CD8-positive, alpha-beta memory T cell (primary cell): Measurements from ENCODE around the gene SPATA18. TPM values are rescaled to one million over a fixed set of nuclear protein-coding genes. Genes with fewer than 3 reads are reported as not detected.

ENCODE experiments used
- CTCF ChIA-PET: fragments of 350-600 bp; sonication (Branson Sonifier 250); formaldehyde crosslinking; loops from one replicate; lab custom pipeline; 2021; ENCODE audit warnings: antibody characterized with exemption; lab: Charles Lee
- POLR2A ChIA-PET: fragments of 350-600 bp; sonication (Branson Sonifier 250); formaldehyde crosslinking; loops from one replicate; lab custom pipeline; 2021; ENCODE audit warnings: antibody characterized with exemption; lab: Charles Lee
- DNase-seq, 5 donors: peaks; one replicate each; pipeline versions ENCODE4 v3.0.0 to v3.0.0-alpha.2; 2020 to 2022; ENCODE audit warnings: mixed read lengths in 1 of 5
- H3K27ac ChIP-seq: one replicate; pipeline ENCODE4 v1.7.0; 2013; ENCODE audit warnings: low read depth, mild to moderate bottlenecking, low read length, moderate library complexity
- H3K27me3 ChIP-seq: 2 replicates; pipeline ENCODE4 v1.7.0; 2013; ENCODE audit warnings: low read length, mild to moderate bottlenecking; ENCODE audit not compliant: insufficient read depth, poor library complexity, severe bottlenecking
- H3K36me3 ChIP-seq: 2 replicates; pipeline ENCODE4 v1.7.0; 2013; ENCODE audit warnings: mild to moderate bottlenecking, low read length, moderate library complexity; ENCODE audit not compliant: insufficient read depth
- H3K4me1 ChIP-seq: 2 replicates; pipeline ENCODE4 v1.7.0; 2013; ENCODE audit warnings: mild to moderate bottlenecking, low read length, moderate library complexity; ENCODE audit not compliant: insufficient read depth
- H3K4me3 ChIP-seq: 2 replicates; pipeline ENCODE4 v1.7.0; 2013; ENCODE audit warnings: mild to moderate bottlenecking, low read length
- H3K9me3 ChIP-seq: 2 replicates; pipeline ENCODE4 v1.7.0; 2013; ENCODE audit warnings: mild to moderate bottlenecking, low read length
- H3K27ac Mint-ChIP-seq, 8 donors: one replicate each; pipeline ENCODE4 v1.8.0; 2020 to 2021; ENCODE audit warnings: mixed read lengths in 8 of 8, mild to moderate bottlenecking in 6 of 8, inconsistent platforms in 3 of 8, moderate library complexity in 3 of 8
- H3K27me3 Mint-ChIP-seq, 2 donors: one replicate each; pipeline ENCODE4 v1.8.0; 2020 to 2021; ENCODE audit warnings: mixed read lengths in 2 of 2, mild to moderate bottlenecking in 1 of 2, moderate library complexity in 1 of 2
- H3K36me3 Mint-ChIP-seq, 3 donors: one replicate each; pipeline ENCODE4 v1.8.0; 2020 to 2021; ENCODE audit warnings: mixed read lengths in 3 of 3, inconsistent platforms in 1 of 3, mild to moderate bottlenecking in 1 of 3
- H3K4me1 Mint-ChIP-seq, 3 donors: one replicate each; pipeline ENCODE4 v1.8.0; 2020 to 2021; ENCODE audit warnings: mixed read lengths in 3 of 3, inconsistent platforms in 1 of 3, mild to moderate bottlenecking in 1 of 3
- H3K4me3 Mint-ChIP-seq, 7 donors: one replicate each; pipeline ENCODE4 v1.8.0; 2020 to 2021; ENCODE audit warnings: mixed read lengths in 7 of 7, mild to moderate bottlenecking in 6 of 7, moderate library complexity in 4 of 7, inconsistent platforms in 2 of 7
- H3K9me3 Mint-ChIP-seq, 5 donors: one replicate each; pipeline ENCODE4 v1.8.0; 2020 to 2022; ENCODE audit warnings: mixed read lengths in 5 of 5, mild to moderate bottlenecking in 3 of 5, moderate library complexity in 2 of 5, inconsistent platforms in 1 of 5
- polyA plus RNA-seq: library from polyadenylated mRNA; unstranded; fragments of 300-500 nt; fragmentation: Illumina TruSeq; gene quantifications from one replicate; pipeline ENCODE4 v1.2.3, GENCODE V29; 2021
- total RNA-seq, 2 experiments: library from RNA; stranded (reverse); gene quantifications; one replicate each; pipeline ENCODE4 v1.2.3, GENCODE V29; 2021

The SPATA18 gene
- total and polyA plus RNA-seq, 3 experiments from 2014 or later, result 0.31 to 0.35 TPM; not detected in 1

GRCh38 chr4:52102587-52102986 is 51.5 kb downstream of the SPATA18 start:
- POLR2A ChIA-PET, result no interaction called here
- no peak overlapping the region for H3K27ac Mint-ChIP-seq

DNA sequence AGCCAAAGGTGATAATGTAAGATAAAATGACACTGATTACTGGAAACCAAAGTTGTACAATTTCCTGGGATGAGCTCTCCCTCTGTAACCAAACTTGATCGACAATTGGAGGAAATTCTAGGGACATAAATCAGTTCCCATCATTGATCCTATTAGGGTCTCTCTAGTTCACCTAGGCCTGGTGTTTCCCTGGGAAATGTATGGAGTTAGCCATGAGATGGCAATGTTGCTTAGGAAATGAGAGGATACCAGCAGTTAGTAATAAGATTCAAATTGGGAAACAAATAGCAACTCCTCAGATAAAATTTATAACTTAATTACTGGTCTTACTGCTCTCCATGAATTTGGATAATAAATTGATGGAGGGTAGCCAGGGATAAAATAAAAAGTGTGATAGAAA is 52.2 kb downstream of the SPATA18 start:
- Histone ChIP-seq H3K9me3 (no peaks in the 10 kb centered on the region), H3K36me3 (no peaks in the 10 kb centered on the region), H3K27me3 (no peaks in the 10 kb centered on the region), H3K27ac (no peak overlapping the region), H3K4me1 (no peaks in the 10 kb centered on the region), H3K4me3 (no peak overlapping the region)
- POLR2A ChIA-PET, result no interaction called here
- no peaks in the 10 kb centered on the region for H3K36me3 Mint-ChIP-seq
- H3K27me3 Mint-ChIP-seq, result peaks cover 2 to 6% of the 10 kb centered on the region in 2 donors
- CTCF ChIA-PET, result no interaction called here
- H3K4me3 Mint-ChIP-seq, result no peak overlapping the region
- H3K9me3 Mint-ChIP-seq, result no peaks in the 10 kb centered on the region
- no peak for DNase-seq
- no peaks in the 10 kb centered on the region for H3K4me1 Mint-ChIP-seq
- H3K27ac Mint-ChIP-seq, result no peak overlapping the region

More at GRCh38 chr4:52102587-52102986, 51.5 kb downstream of the SPATA18 start:
- Mint-ChIP-seq H3K9me3 (no peaks in the 10 kb centered on the region), H3K27me3 (peaks cover 2 to 5% of the 10 kb centered on the region in 2 donors), H3K4me3 (no peak overlapping the region), H3K4me1 (no peaks in the 10 kb centered on the region), H3K36me3 (no peaks in the 10 kb centered on the region)
- CTCF ChIA-PET, result no interaction called here
- Histone ChIP-seq H3K36me3 (no peaks in the 10 kb centered on the region), H3K4me1 (no peaks in the 10 kb centered on the region), H3K4me3 (no peak overlapping the region), H3K27ac (no peak overlapping the region), H3K9me3 (no peaks in the 10 kb centered on the region), H3K27me3 (no peaks in the 10 kb centered on the region)
- DNase-seq, result no peak

- Mint-ChIP-seq H3K36me3 (no peaks in the 10 kb centered on the region), H3K4me1 (no peaks in the 10 kb centered on the region), H3K27ac (no peak overlapping the region), H3K4me3 (no peak overlapping the region), H3K9me3 (peaks cover 0 to 2% (median 0%) of the 10 kb centered on the region in 5 donors), H3K27me3 (peaks cover 1 to 9% of the 10 kb centered on the region in 2 donors)
- Histone ChIP-seq H3K27ac (no peak overlapping the region), H3K4me1 (no peaks in the 10 kb centered on the region), H3K27me3 (no peaks in the 10 kb centered on the region), H3K36me3 (no peaks in the 10 kb centered on the region), H3K4me3 (no peak overlapping the region), H3K9me3 (no peaks in the 10 kb centered on the region)
- DNase-seq, result no peak
- ChIA-PET CTCF (no interaction called here), POLR2A (no interaction called here)
These were observed 54.2 kb downstream of the SPATA18 start for GRCh38 chr4:52105276-52105675.

- H3K4me3 ChIP-seq, result no peak overlapping the region
- POLR2A ChIA-PET, result no interaction called here
- H3K4me1 ChIP-seq, result no peaks in the 10 kb centered on the region
- no peak for DNase-seq
- Mint-ChIP-seq H3K27ac (no peak overlapping the region), H3K4me1 (no peaks in the 10 kb centered on the region), H3K36me3 (no peaks in the 10 kb centered on the region), H3K4me3 (no peak overlapping the region), H3K27me3 (peaks cover 1 to 9% of the 10 kb centered on the region in 2 donors), H3K9me3 (peaks cover 0 to 2% (median 0%) of the 10 kb centered on the region in 5 donors)
- H3K9me3 ChIP-seq, result no peaks in the 10 kb centered on the region
- H3K36me3 ChIP-seq, result no peaks in the 10 kb centered on the region
- CTCF ChIA-PET, result no interaction called here
- H3K27ac ChIP-seq, result no peak overlapping the region
- H3K27me3 ChIP-seq, result no peaks in the 10 kb centered on the region
These were observed 55.1 kb downstream of the SPATA18 start for GRCh38 chr4:52106191-52106590.

GRCh38 chr4:52106660-52107059 is 55.6 kb downstream of the SPATA18 start:
- H3K36me3 Mint-ChIP-seq, result no peaks in the 10 kb centered on the region
- no peak overlapping the region for H3K27ac Mint-ChIP-seq
- Histone ChIP-seq H3K27me3 (no peaks in the 10 kb centered on the region), H3K36me3 (no peaks in the 10 kb centered on the region), H3K27ac (no peak overlapping the region), H3K4me1 (no peaks in the 10 kb centered on the region), H3K9me3 (no peaks in the 10 kb centered on the region), H3K4me3 (no peak overlapping the region)
- H3K9me3 Mint-ChIP-seq, result peaks cover 0 to 2% (median 0%) of the 10 kb centered on the region in 5 donors
- no peak overlapping the region for H3K4me3 Mint-ChIP-seq
- DNase-seq, result no peak
- POLR2A ChIA-PET, result no interaction called here
- peaks cover 1 to 9% of the 10 kb centered on the region in 2 donors for H3K27me3 Mint-ChIP-seq
- no peaks in the 10 kb centered on the region for H3K4me1 Mint-ChIP-seq
- CTCF ChIA-PET, result no interaction called here

GRCh38 chr4:52107336-52107735 is 56.2 kb downstream of the SPATA18 start:
- Mint-ChIP-seq H3K27ac (no peak overlapping the region), H3K27me3 (peaks cover 1 to 9% of the 10 kb centered on the region in 2 donors), H3K36me3 (no peaks in the 10 kb centered on the region), H3K9me3 (peaks cover 0 to 2% (median 0%) of the 10 kb centered on the region in 5 donors), H3K4me3 (no peak overlapping the region), H3K4me1 (no peaks in the 10 kb centered on the region)
- Histone ChIP-seq H3K9me3 (no peaks in the 10 kb centered on the region), H3K4me1 (no peaks in the 10 kb centered on the region), H3K27ac (no peak overlapping the region), H3K27me3 (no peaks in the 10 kb centered on the region), H3K36me3 (no peaks in the 10 kb centered on the region), H3K4me3 (no peak overlapping the region)
- no peak for DNase-seq
- ChIA-PET CTCF (no interaction called here), POLR2A (no interaction called here)

DNA sequence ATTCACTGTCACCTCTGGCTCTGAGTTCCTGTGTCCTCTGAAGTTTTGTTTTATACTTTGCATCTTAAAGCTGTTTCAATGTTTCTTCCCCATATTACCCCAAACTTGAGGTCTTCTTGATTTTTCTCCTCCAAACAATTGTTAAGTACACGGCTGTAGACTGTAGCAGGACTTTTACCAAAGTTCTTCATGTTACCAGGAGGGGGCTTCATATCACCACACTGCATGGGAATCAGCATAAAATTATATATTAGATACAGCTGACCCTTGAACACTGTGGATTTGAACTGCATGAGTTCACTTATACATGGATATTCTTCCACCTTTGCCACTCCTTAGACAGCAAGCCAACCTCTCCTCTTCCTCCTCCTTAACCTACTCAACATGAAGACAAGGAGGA is 56.6 kb downstream of the SPATA18 start:
- Mint-ChIP-seq H3K27ac (no peak overlapping the region), H3K36me3 (no peaks in the 10 kb centered on the region), H3K4me1 (no peaks in the 10 kb centered on the region), H3K9me3 (peaks cover 0 to 2% (median 0%) of the 10 kb centered on the region in 5 donors), H3K4me3 (no peak overlapping the region), H3K27me3 (peaks cover 3 to 9% of the 10 kb centered on the region in 2 donors)
- DNase-seq, result no peak
- Histone ChIP-seq H3K9me3 (no peaks in the 10 kb centered on the region), H3K36me3 (no peaks in the 10 kb centered on the region), H3K27ac (no peak overlapping the region), H3K27me3 (no peaks in the 10 kb centered on the region), H3K4me3 (no peak overlapping the region), H3K4me1 (no peaks in the 10 kb centered on the region)
- ChIA-PET CTCF (no interaction called here), POLR2A (no interaction called here)

DNA sequence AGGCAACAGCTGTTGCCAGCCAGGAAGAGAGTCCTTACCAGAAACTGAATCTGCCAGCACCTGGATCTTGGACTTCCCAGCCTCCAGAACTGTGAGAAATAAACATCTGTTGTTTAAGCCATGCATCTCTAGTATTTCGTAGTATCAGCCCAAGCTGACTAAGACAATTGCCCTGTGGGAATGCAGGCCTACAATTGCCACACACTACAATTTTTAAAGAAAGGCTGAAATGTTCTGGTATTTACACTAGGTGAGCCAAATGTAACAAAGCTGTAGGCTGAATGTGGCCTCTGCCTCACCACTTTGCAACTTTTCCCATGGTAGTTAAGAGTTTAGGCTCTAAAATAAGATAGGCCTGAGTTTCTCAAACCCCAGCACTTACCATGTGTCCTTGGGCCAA is 59.1 kb downstream of the SPATA18 start:
- Mint-ChIP-seq H3K4me3 (no peak overlapping the region), H3K4me1 (no peaks in the 10 kb centered on the region), H3K9me3 (peaks cover 0 to 2% (median 0%) of the 10 kb centered on the region in 5 donors), H3K27me3 (peaks cover 3 to 7% of the 10 kb centered on the region in 2 donors), H3K27ac (no peak overlapping the region), H3K36me3 (no peaks in the 10 kb centered on the region)
- Histone ChIP-seq H3K4me3 (no peak overlapping the region), H3K27me3 (no peaks in the 10 kb centered on the region), H3K27ac (no peak overlapping the region), H3K36me3 (no peaks in the 10 kb centered on the region), H3K9me3 (no peaks in the 10 kb centered on the region), H3K4me1 (no peaks in the 10 kb centered on the region)
- no peak for DNase-seq
- CTCF ChIA-PET, result no interaction called here
- POLR2A ChIA-PET, result no interaction called here

GRCh38 chr4:52111995-52112394 is 60.9 kb downstream of the SPATA18 start:
- H3K36me3 ChIP-seq, result no peaks in the 10 kb centered on the region
- peaks cover 3 to 7% of the 10 kb centered on the region in 2 donors for H3K27me3 Mint-ChIP-seq
- no peaks in the 10 kb centered on the region for H3K9me3 ChIP-seq
- H3K27ac ChIP-seq, result no peak overlapping the region
- H3K4me3 Mint-ChIP-seq, result no peak overlapping the region
- H3K9me3 Mint-ChIP-seq, result peaks cover 0 to 2% (median 0%) of the 10 kb centered on the region in 5 donors
- no peak overlapping the region for H3K4me3 ChIP-seq
- POLR2A ChIA-PET, result no interaction called here
- no peak for DNase-seq
- H3K27ac Mint-ChIP-seq, result no peak overlapping the region
- no peaks in the 10 kb centered on the region for H3K36me3 Mint-ChIP-seq
- CTCF ChIA-PET, result no interaction called here
- H3K4me1 Mint-ChIP-seq, result no peaks in the 10 kb centered on the region
- H3K4me1 ChIP-seq, result no peaks in the 10 kb centered on the region
- no peaks in the 10 kb centered on the region for H3K27me3 ChIP-seq
